Thyroid gland (tissue), 4 donors: ENCODE measurements around the gene CYBB. TPM values are rescaled to one million over a fixed set of nuclear protein-coding genes. Genes with fewer than 3 reads are reported as not detected.

Experiments used
- DNase-seq, 2 donors: peaks; one replicate each; pipeline ENCODE4 v3.0.0-alpha.2; 2019
- H3K27ac ChIP-seq, 3 donors: fragments of 200-600 bp; sonication (generic); 1 replicate in 2 of 3; 2 replicates in 1 of 3; pipeline ENCODE4 v1.5.1; 2016 to 2019; ENCODE audit warnings: mild to moderate bottlenecking in 1 of 3, moderate library complexity in 1 of 3
- H3K27me3 ChIP-seq: fragments of 200-600 bp; sonication (generic); one replicate; pipeline ENCODE4 v1.5.1; 2019
- H3K36me3 ChIP-seq, 2 donors: fragments of 200-600 bp; sonication (generic); one replicate each; pipeline ENCODE4 v1.5.1; 2016 to 2019
- H3K4me1 ChIP-seq, 2 donors: fragments of 200-600 bp; sonication (generic); one replicate each; pipeline ENCODE4 v1.5.1; 2017 to 2019
- H3K4me3 ChIP-seq, 3 donors: fragments of 200-600 bp; sonication (generic); replicated peaks in 1 of 3; 1 replicate in 2 of 3; 2 replicates in 1 of 3; pipeline ENCODE4 v1.5.1; 2016; ENCODE audit warnings: mild to moderate bottlenecking in 1 of 3
- H3K9me3 ChIP-seq: fragments of 200-600 bp; sonication (generic); one replicate; pipeline ENCODE4 v1.5.1; 2017
- CTCF ChIP-seq, 6 experiments: fragments of 200-600 bp in 3 of 6; fragments of 450-650 bp in 3 of 6; sonication (generic) in 3 of 6; IDR thresholded peaks; one replicate each; pipeline ENCODE4 v1.5.1; 2016 to 2019; ENCODE audit warnings: antibody characterized with exemption in 6 of 6, mild to moderate bottlenecking in 2 of 6, inconsistent platforms in 1 of 6, moderate library complexity in 1 of 6
- POLR2A ChIP-seq, 2 donors: fragments of 450-650 bp; IDR thresholded peaks; one replicate each; pipeline ENCODE4 v1.6.1; 2017; ENCODE audit warnings: antibody characterized with exemption in 2 of 2, mild to moderate bottlenecking in 2 of 2, moderate library complexity in 1 of 2
- WGBS, 2 donors: methylation state at CpG; one replicate each; pipeline ENCODE4 v1.1.5; 2017; 5-methylcytosine and 5-hydroxymethylcytosine counted together
- intact Hi-C: fragments of 100-400 bp; cut with DNase I; formaldehyde crosslinking; loops from one replicate; pipeline ENCODE4 v1.15.1; 2023
- total RNA-seq, 4 donors: library from RNA; depleted of rRNA; stranded (reverse); fragments of >200 nt; gene quantifications; one replicate each; pipeline ENCODE4 v1.2.3, GENCODE V29; 2016

CYBB gene
- total RNA-seq, 4 donors from 2014 or later, result 6.9 to 18.9 (median 10.9) TPM

GRCh38 chrX:37816766-37817165 is 36.9 kb downstream of the CYBB start:
- DNase-seq, result no peak
- no peak for TF ChIP-seq POLR2A (IDR thresholded peaks at IDR 0.05)
- TF ChIP-seq CTCF (IDR thresholded peaks at IDR 0.05), result no peak
- no peaks in the 10 kb centered on the region for H3K27me3 ChIP-seq
- no peaks in the 10 kb centered on the region for H3K36me3 ChIP-seq
- no peaks in the 10 kb centered on the region for H3K4me1 ChIP-seq
- H3K9me3 ChIP-seq, result no peaks in the 10 kb centered on the region
- WGBS, 2 donors, result 88 to 95% methylated on average over 4 of the region's 4 CpGs
- H3K4me3 ChIP-seq, result no peak overlapping the region
- H3K27ac ChIP-seq, result no peak overlapping the region
- intact Hi-C loops, result no loop called here

- no peaks in the 10 kb centered on the region for H3K27me3 ChIP-seq
- intact Hi-C loops, result no loop called here
- no peaks in the 10 kb centered on the region for H3K4me1 ChIP-seq
- no peak overlapping the region for H3K4me3 ChIP-seq
- no peak for DNase-seq
- TF ChIP-seq CTCF (IDR thresholded peaks at IDR 0.05) (no peak), POLR2A (IDR thresholded peaks at IDR 0.05) (no peak)
- H3K9me3 ChIP-seq, result no peaks in the 10 kb centered on the region
- H3K36me3 ChIP-seq, result no peaks in the 10 kb centered on the region
- H3K27ac ChIP-seq, result no peak overlapping the region
- 89 to 97% methylated on average over 2 of the region's 2 CpGs for WGBS, 2 donors
Measured at GRCh38 chrX:37817176-37817575, 37.3 kb downstream of the CYBB start.

GRCh38 chrX:37817579-37817978 is 37.7 kb downstream of the CYBB start:
- H3K27me3 ChIP-seq, result no peaks in the 10 kb centered on the region
- intact Hi-C loops, result no loop called here

GRCh38 chrX:37818031-37818430 is 38.2 kb downstream of the CYBB start:
- Histone ChIP-seq H3K4me3 (no peak overlapping the region), H3K9me3 (no peaks in the 10 kb centered on the region), H3K36me3 (no peaks in the 10 kb centered on the region), H3K4me1 (no peaks in the 10 kb centered on the region), H3K27me3 (no peaks in the 10 kb centered on the region), H3K27ac (no peak overlapping the region)
- WGBS, 2 donors, result 78 to 82% methylated on average over 2 of the region's 2 CpGs
- DNase-seq, result no peak
- TF ChIP-seq CTCF (IDR thresholded peaks at IDR 0.05) (no peak), POLR2A (IDR thresholded peaks at IDR 0.05) (no peak)
- intact Hi-C loops, result no loop called here

More at GRCh38 chrX:37817579-37817978, 37.7 kb downstream of the CYBB start:
- no peak for DNase-seq
- no peak overlapping the region for H3K27ac ChIP-seq
- TF ChIP-seq POLR2A (IDR thresholded peaks at IDR 0.05) (no peak), CTCF (IDR thresholded peaks at IDR 0.05) (no peak)
- H3K4me3 ChIP-seq, result no peak overlapping the region
- no peaks in the 10 kb centered on the region for H3K9me3 ChIP-seq
- whole genome bisulfite sequencing, 2 donors, result 56 to 67% methylated on average over 3 of the region's 3 CpGs
- H3K36me3 ChIP-seq, result no peaks in the 10 kb centered on the region
- H3K4me1 ChIP-seq, result no peaks in the 10 kb centered on the region

- Histone ChIP-seq H3K4me1 (no peaks in the 10 kb centered on the region), H3K4me3 (no peak overlapping the region), H3K27me3 (no peaks in the 10 kb centered on the region), H3K36me3 (no peaks in the 10 kb centered on the region), H3K27ac (no peak overlapping the region), H3K9me3 (no peaks in the 10 kb centered on the region)
- WGBS, 2 donors, result 86 to 96% methylated on average over 1 of the region's 1 CpG
- DNase-seq, result no peak
- TF ChIP-seq CTCF (IDR thresholded peaks at IDR 0.05), result no peak
- TF ChIP-seq POLR2A (IDR thresholded peaks at IDR 0.05), result no peak
- intact Hi-C loops, result loop anchor here (10.0 kb wide), 1 partner anchor 426 kb away; no protein-coding TSS in a partner anchor
Measured at GRCh38 chrX:37820646-37821045, 40.8 kb downstream of the CYBB start.
